ENCODE results near the gene SNF8.

SNF8 gene

GRCh38 chr17:48929812-48930165, 14.9 kb downstream of the SNF8 start:
- DNase-seq (ENCODE audit: low read depth in 3 of 3), result no peak

GRCh38 chr17:48928876-48929811, 15.5 kb downstream of the SNF8 start:
- no peak for DNase-seq (ENCODE audit: low read depth in 3 of 3)

- no peak for DNase-seq (ENCODE audit: low read depth in 3 of 3)
Measured at GRCh38 chr17:48927978-48928745, 16.5 kb downstream of the SNF8 start.

GRCh38 chr17:48925991-48926342, 18.7 kb downstream of the SNF8 start:
- no peak for DNase-seq (ENCODE audit: low read depth in 3 of 3)

GRCh38 chr17:48925251-48925990, 19.2 kb downstream of the SNF8 start:
- DNase-seq (ENCODE audit: low read depth in 3 of 3), result no peak

GRCh38 chr17:48915459-48916282, 29.0 kb downstream of the SNF8 start:
- DNase-seq (ENCODE audit: low read depth in 3 of 3), result peak in 2 of 3 donors; percentile 49 to 50

GRCh38 chr17:48912476-48912875, 32.2 kb downstream of the SNF8 start:
- no peak for DNase-seq (ENCODE audit: low read depth in 3 of 3)

- DNase-seq (ENCODE audit: low read depth in 3 of 3), result no peak
Measured at GRCh38 chr17:48910370-48910769, 34.3 kb downstream of the SNF8 start.

GRCh38 chr17:48909783-48910182, 34.9 kb downstream of the SNF8 start:
- DNase-seq (ENCODE audit: low read depth in 3 of 3), result no peak

- peak; percentile 75 to 91 (median 79) for DNase-seq (ENCODE audit: low read depth in 3 of 3)
Measured at GRCh38 chr17:48908853-48909394, 35.7 kb downstream of the SNF8 start.

- DNase-seq (ENCODE audit: low read depth in 3 of 3), result peak; percentile 77 to 88 (median 85)
Measured at GRCh38 chr17:48908047-48908843, 36.4 kb downstream of the SNF8 start, which contains the start of gene UBE2Z. TSS of gene UBE2Z (plus strand) at chr17:48908407. CDS start at chr17:48908504, 97 bp downstream.

- DNase-seq (ENCODE audit: low read depth in 3 of 3), result no peak
Measured at GRCh38 chr17:48907713-48908046, 37.0 kb downstream of the SNF8 start.

GRCh38 chr17:48905987-48906515, 38.6 kb downstream of the SNF8 start:
- no peak for DNase-seq (ENCODE audit: low read depth in 3 of 3)

GRCh38 chr17:48904428-48904827, 40.2 kb downstream of the SNF8 start:
- no peak for DNase-seq (ENCODE audit: low read depth in 3 of 3)

GRCh38 chr17:48903401-48903800, 41.2 kb downstream of the SNF8 start:
- no peak for DNase-seq (ENCODE audit: low read depth in 3 of 3)

GRCh38 chr17:48901241-48901640, 43.4 kb downstream of the SNF8 start:
- DNase-seq (ENCODE audit: low read depth in 3 of 3), result no peak

- no peak for DNase-seq (ENCODE audit: low read depth in 3 of 3)
Measured at GRCh38 chr17:48894886-48895285, 49.8 kb downstream of the SNF8 start.

- DNase-seq (ENCODE audit: low read depth in 3 of 3), result no peak
Measured at GRCh38 chr17:48893646-48894508, 50.8 kb downstream of the SNF8 start.

All from stimulated activated CD4-positive, alpha-beta T cell treated with anti-CD3 and anti-CD28 coated beads, TNF-alpha, amount 100 ng/mL, for 48 hours (primary cell).